HuH-7 (cell line): ENCODE data around the gene NXF3.
"Not testable (repeated sequence)": the region's sequence is repeated elsewhere in the genome, so short reads cannot be mapped to it uniquely, and the experiment has no call there.

Experiments used
- DNase-seq: peaks from one replicate; pipeline ENCODE4 v3.0.0; 2011; ENCODE audit warnings: low spot score

NXF3 gene

GRCh38 chrX:103051260-103051789 lies 41.6 kb downstream of the NXF3 start:
- DNase-seq: no peak

GRCh38 chrX:103033371-103033770 lies 59.6 kb downstream of the NXF3 start:
- not testable (repeated sequence) for DNase-seq
